Measurements from ENCODE around the gene SYNPR.
"Not testable (repeated sequence)": the region's sequence is repeated elsewhere in the genome, so short reads cannot be mapped to it uniquely, and the experiment has no call there.

Gene SYNPR

DNA sequence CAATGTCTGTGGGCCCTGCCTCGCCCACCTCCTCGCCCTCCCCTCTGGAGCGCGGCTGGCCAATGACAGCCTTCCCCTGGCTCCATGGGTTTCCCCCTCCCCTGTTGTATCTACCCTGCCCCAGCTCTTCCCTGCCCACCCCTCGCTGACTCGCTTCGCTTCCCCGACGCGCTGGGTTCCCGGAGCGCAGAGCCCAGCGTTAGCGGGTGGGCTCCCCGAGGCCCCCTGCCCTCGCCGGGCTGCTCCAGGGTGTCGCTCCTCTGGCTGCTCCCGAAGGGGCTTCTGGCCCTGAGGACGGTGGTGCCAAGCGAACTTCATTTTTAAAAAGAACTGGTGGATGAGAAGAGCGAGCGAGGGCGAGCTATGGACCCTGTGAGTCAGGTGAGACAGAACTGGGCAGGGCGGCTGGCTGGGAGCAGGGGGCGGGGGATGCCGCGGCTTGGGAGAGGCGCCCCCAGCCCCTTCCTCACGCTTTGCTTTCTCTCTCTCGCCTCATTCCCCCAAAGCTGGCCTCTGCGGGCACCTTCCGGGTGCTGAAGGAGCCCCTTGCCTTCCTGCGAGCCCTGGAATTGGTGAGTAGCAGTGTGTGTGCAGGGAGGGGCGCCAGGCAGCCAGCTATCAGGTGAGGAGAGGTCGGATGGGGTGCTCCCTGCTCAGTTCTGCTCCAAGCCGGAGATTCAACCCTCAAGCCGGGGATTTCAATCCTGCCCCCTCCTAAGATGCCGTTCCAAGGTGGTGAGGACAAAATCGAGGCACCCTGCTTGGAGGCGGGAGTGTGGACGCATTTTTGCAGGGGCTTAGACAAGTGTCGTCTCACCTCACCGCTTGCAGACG is at the start of gene SYNPR:
SYNPR (plus strand) TSS at position 138 of the 834 bp plus-strand sequence.
- DNase-seq: no peak

DNA sequence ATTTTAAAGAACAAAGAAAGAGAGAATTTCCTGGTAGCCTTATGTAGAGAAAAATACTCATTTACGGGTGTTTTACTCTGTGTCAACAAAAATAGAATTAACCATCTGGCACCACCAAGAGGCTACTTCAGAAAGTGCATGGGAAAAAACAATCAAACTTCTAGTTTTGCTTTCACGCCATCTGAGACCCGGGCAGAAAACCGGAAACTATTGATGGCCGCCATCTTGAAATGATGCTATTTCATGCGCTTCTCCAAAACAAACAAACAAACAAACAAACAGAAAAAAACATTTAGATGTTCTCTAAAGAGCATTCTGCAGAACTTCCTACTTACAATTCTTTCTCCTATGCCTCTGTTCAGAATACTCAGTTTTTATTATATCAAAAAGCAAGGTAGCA is 49.4 kb upstream of the SYNPR start:
- DNase-seq: no peak

DNA sequence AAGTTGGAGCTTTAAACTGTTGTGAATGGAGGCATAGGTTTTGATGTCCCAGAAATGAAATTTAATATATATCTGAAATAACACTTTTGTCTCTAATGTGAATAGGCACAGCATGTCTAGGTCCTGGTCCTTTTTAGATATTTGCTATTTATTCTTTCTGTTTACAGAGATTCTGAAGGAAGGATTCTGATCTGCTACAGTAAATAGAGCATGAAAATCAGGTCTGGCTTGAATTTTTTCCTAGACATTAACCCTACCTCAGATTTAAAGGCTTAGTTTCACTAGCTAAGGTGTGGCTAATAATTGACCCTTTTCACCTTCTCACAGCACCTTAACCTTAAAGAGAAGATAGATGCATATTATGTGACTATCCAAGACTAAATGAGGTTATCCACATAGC is 48.0 kb upstream of the SYNPR start:
- DNase-seq: no peak

DNA sequence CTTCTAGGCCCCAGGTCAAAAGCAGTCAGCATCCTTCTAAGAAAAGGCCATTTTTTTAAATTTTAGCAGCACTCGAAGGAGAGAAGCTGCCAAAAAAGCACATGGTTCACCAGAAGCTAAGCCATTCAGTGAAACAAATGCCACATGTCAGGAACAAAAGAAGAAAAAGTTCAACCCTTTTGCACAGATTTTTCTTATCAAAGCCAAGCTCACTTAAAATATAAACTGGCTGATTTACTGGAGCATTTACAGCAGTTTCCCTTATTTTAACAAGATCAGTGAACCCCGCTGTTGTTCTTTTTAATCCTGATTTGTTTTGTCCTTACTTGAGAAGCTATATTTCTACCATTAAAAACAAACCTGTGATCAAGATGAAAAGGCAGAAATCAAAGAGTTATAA is 46.5 kb upstream of the SYNPR start:
- no peak for DNase-seq

DNA sequence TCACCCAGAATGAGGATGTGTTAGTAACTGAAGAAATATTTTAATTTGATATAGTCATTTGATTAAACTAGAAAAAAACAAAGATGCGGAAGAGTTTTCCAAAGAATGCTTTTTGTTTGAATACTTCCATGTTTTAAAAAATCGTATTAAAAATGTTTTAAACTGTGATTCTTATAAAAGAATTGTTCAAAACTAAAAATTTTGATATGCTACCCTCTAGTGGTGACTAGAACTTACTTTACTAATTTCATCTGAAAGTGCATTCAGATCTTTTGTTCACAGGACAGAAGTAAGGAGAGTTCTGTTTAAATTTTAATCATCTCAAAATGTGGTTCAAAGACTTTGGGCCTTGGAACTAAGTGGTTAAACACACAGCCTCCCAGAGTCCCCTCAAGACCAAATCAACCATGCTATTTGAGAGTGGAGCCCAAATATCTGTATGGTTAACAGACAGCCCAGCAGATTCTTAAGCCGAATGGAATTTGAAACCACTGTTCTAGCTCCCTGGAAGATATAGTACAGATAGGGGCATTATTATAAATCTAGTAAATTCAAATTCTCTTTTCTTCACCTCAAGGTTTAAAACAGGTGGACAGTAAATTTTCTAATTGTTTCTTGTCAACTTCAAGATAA is 45.2 kb upstream of the SYNPR start:
- DNase-seq: peak in 1 of 2 experiments; percentile 1

DNA sequence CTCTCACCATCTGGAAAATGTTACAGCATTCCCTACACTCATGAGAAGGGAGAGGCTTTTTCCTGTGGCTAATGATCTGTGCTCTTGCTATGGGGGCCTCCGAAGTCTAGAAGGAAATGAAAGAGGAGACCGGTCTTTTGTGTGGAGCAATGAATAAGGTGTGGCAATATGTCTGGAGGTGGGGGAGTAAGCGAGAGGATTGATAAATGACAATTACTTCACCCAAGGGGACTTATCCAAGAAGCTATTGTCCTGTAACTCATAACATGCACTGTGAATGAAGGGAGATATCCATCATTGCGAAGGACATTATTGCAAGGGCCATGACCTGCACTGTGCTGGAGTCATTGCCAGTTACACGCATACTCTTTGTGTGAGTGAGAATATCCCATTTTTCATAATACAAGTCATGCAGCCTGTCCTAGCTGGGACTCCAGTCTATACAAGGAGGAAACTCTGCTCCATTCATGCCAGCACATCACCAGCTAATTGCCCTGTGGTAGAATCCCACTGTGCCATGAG is 37.7 kb upstream of the SYNPR start:
- DNase-seq: no peak

DNA sequence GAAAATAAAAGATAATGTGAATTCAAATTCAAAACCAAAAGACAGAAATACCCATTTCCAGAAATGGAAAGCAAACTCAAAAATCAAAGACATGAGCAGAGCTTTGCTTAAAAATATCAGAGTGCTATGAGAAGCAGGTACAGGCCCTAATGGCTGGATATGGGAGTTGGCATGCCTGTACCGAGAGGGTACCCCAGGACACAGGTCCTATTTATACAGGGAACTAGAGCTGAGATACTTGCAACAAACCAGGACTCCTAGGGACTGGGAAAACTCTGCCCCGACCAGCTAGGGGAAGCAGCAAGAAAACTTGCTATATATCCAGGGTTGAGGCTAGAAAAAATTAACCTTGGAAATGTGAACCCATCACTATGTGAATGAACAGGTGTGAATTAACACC is 36.0 kb upstream of the SYNPR start:
- no peak for DNase-seq

DNA sequence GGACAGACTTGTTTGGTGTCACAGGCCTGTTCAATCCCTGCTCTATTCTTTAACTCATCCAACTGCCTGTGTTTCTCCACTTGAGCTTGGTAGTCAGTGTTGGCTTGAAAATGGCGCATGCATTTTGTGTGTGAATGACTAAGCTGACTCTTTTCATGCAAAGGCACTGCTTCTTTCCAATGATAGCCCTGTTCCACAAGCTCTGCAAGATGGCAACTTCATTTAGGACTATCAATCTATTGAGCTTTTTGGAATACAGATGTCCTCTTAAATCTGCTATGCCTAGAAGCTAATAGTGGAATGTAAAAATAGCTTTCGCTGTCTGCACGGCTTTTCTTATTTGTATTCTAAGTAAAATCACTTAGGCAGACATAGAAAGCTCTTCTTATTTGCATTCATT is 33.6 kb upstream of the SYNPR start:
- no peak for DNase-seq

DNA sequence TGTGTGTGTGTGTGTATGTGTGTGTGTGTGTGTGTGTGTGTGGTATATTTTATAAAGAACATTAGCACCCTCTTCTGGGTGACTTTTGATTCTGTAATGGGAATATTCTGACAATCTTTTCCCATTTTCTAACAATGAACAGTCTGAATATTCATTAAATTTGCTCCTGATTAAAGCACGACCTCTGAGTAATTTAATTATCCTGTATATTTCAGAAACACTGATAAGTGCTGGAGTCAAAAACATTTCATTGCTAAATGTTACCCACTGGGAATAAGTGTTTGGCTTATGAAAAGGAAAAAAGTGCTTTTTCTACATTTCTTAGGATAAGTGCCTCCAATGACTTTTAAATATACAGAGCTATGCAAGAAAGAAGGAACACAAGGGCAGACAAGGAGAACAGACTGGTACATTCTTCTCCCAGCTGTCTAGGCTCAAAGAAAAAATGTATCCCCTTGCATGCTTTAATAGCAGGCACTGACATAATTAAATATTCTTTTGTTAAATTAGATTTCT is 32.3 kb upstream of the SYNPR start:
- DNase-seq: no peak

DNA sequence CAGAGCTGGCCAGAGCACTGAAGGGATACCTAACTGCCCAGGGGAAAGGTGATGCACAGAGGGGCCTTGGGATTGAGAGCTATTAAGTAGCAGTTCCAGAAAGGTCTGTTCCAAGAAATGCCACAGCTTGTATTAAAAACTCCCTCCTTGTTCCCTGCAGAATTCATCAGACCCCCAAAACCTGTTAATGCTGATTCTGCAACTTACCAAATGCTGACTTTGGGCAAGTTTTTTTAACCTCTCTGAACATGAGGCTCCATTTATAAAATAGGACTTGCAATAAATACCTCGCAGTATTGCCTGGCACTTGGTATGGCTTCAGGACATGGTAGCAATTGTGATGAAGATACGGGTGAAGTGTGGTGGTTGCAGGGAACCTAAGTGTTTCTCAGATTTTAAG is 30.1 kb upstream of the SYNPR start:
- DNase-seq: no peak

DNA sequence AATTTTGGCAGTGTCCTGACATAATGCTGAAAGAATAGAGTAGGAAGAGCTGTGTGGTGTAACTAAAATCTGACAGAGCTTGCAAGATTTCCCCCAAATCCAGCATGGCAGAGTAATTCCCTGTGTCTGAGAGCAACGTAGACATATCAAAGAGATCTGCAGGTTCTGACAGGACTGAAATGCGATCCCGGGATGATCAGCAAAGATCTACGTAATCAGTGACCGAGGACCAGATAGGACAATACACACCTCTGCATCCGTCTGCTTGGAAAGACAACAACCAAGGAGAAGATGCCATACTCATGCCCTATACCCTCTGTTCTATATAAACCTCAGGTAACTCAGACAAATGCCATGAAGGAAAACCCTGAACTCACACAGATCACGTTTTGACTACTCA is 26.6 kb upstream of the SYNPR start:
- DNase-seq: no peak

DNA sequence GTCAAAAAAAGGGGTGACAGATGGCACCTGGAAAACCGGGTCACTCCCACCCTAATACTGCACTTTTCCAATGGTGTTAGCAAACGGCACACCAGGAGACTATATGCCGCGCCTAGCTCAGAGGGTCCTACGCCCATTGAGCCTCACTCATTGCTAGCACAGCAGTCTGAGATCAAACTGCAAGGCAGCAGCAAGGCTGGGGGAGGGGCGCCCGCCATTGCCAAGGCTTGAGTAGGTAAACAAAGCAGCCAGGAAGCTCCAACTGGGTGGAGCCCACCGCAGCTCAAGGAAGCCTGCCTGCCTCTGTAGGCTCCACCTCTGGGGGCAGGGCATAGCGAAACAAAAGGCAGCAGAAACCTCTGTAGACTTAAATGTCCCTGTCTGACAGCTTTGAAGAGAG is 22.3 kb upstream of the SYNPR start:
- not testable (repeated sequence) for DNase-seq

DNA sequence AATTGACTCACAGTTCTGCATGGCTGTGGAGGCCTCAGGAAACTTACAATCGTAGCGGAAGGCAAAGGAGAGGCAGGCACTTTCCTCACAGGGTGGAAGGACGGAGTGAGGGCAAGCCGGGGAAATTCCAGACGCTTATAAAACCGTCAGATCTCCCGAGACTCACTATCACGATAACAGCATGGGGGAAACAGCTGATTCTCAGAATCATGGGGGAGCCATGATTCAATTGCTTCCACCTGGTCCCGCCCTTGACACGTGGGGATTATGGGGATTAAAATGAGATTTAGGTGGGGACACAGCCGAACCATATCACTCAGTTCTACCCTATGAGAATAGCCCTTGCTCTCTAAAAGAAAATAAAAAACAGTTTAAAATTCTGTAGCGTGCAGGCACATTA is 13.4 kb upstream of the SYNPR start:
- no peak for DNase-seq

DNA sequence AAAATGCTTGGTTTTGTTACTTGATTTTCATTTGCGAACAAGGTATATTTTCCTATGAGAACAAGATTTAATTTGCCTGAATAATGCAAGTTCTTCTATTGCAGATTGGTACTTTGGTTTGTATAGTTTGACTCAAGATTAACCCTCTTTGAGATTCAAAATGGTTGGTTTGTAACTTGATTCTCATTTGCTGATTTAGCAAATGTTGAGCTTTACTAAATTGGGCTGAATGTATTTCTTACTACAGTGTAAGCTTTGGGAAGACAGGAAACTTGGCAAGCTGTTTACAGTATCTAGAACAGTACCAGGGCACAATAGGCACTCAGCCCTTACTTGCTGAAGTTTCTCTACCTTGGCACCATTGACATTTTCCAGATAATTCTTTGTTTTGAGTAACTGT is 3.7 kb upstream of the SYNPR start:
- DNase-seq: no peak

DNA sequence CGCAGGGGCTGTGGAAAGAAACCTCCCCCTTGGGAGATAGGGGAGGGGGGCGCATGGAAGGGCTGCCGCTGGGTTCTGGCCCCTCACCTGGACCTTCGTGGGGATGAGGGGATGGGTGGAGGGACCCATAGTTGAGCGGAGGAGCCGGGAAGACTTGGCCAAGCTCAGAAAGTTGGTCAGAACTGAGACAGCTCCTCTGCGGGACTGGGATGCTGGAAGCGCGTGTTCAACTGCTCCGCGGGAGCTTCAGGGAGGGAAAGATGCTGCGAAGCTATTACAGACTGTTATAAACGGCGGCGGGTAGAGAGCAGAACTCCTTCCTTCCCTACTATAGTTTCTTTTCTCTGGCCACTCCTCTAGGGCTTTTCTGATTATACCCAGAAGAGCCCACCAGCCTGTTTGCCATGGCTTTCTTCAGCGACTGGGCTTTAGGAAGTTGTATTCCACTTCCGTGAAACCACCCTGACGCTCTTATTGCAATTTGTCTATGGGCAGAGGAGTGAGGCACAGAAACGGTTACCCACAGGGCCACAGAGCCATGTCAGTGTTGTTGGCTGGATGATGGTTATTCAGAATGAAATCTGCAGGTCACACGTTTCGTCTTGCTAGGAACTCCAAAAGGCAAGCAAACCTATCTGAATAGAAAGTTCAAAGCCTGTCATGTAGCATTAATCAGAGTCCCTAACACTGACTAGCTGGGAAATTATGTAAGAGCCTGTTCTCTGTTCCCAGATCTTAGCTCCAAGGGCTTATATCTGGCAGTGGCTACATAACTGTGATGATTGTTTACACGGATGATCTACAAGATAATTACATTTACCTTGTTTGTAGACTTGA is 1.1 kb downstream of the SYNPR start:
- no peak for DNase-seq

DNA sequence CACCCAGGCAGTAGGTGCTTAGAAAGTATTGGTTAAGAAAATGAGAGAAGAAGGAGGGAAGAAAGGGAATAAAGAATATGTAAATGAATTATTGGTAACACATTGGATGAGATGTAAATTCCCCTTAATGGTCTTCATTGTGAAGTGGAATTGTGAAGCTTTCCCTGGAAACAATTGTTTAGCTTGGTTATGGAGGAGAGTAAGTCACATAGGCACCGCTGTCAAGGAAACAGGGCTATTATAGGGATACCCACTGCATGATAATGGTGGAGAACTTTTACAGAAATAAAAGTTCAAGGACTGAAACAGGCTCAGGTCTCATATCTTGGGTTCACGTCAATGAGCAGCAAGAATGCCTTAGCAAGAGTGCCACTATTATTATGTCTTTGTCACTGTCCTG is 9.5 kb downstream of the SYNPR start:
- no peak for DNase-seq

DNA sequence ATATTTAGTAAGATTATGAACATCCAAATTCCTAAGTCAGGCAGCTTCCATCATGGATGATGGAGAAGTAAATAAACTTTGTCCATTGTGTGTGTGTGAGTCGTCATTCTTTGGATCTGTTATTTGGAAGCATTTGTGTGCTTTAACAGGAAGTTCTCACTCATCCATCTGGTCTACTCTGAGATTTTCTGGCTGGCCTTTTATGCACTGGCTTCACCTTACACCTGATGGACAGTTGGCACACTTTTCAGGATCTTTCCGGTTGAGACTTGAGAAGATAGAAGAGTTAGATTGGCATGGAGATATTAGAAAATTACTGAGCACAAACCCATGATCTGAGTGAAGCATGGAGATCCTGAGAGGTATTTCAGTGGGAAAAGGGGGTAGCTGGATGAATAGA is 12.6 kb downstream of the SYNPR start:
- no peak for DNase-seq

DNA sequence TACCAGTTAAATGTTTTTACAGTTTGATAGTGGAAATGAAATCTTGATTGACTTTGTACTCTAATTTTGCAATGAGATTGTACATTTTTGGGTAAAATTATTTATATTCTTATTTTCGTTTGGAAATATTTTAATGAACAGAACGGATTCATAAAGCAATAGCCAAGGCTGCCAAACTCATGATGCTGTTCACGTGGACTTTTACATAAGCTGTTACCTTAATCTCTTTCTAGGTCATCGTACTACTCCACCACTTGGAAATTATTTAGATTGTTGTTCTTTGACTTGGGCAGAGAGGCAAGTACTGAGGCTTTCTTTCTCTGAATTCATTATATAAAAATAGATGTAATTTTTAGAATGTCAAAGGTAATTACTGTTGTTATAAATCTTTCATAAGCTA is 16.2 kb downstream of the SYNPR start:
- DNase-seq: no peak

DNA sequence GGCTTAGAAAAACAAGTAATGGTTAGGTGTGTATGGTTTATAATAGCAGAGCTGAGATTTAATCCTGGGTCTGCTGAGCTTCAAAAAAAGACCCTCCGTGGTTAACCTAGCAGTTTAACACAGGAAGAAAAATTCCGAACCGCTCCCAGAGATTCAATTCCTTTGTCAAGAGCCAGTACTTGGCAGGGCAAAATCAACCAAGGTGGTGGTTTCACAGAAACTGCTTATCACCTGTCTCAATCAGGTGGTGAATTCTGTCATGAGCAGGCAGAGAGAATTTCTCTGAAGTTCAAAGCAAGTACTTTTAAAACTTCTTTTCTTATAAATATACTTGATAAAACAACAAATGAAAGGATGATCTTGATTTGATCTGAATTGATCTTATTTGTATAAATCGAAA is 17.2 kb downstream of the SYNPR start:
- DNase-seq: no peak

DNA sequence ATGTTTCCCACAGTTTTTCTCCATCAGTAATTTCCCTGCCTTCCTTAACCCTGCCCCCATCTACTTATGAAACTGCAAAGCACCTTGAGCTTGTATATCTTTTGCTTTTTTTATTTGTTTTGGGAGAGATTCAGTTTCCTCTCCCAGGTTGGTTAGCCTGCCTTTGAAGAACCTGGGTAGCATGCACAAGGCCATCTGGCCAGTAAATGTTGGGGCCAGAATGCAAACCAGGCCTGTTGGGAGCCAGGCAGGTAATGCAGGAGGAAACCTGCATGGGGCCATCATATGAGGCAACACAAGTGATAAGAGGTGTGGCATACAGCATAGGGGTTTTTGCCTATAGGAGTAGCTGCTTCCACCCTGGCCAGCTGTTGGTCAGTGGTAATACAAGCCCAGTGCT is 17.7 kb downstream of the SYNPR start:
- no peak for DNase-seq

DNA sequence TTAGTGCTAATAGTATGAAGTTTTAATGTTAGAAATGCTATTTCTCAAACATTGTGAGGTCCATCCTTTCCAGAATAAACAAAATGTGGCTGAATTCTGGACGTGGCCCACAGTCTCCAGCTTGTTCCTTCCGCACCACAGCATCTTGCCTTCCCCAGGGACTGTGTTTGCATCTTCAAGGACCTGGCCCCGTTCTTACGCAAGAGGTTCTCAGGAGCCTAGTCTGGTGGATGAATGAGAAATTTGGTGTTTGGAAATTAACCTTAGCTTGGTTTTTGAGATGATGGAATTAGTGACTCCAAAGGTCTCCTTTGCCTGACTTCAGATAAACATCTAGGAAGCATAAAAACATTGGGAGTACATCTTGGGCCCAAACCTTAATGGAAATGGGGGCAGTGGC is 18.1 kb downstream of the SYNPR start:
- DNase-seq: no peak

DNA sequence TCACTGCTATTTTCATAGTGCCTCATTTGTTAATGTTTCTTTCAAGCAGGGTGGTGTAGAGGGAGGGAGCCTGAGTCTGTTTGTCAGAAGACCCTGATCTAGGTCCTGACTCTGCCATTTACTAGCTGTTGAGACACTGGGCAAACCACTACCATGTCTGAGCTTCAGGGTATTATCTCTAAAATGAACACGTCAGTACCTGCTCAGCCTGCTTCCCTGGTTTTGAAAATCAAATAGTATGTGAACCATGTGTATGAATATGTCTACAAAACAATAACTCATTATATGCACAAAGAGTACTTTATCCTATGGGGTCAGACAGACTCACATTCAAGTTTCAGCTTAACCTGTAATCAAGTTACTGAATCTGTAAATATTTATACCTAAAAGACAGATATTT is 25.1 kb downstream of the SYNPR start:
- no peak for DNase-seq

DNA sequence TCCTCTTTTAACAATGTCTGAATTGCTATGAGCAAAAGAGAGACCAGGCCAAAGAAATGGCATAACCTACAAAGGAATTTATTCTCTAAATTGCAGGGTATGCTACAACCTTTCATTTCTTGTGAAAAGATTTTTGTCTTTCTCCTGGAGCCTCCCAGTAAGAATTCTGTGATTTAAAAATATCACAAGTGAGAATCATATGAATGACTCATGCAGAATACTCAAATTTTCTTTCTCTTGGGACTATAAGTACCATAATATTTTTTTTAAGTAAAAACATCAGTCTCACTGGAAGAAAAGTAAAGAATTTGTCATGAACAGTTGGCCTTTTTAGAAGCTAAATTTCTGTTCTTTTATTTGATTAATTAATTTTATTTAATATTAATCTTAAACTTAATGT is 26.3 kb downstream of the SYNPR start:
- no peak for DNase-seq
